CD4-positive, CD25-positive, alpha-beta regulatory T cell (primary cell): Measurements from ENCODE around the gene C11orf16. TPM values are rescaled to one million over a fixed set of nuclear protein-coding genes. Genes with fewer than 3 reads are reported as not detected.
A peak's percentile ranks its signal among the peaks of the same experiment; 100 is the strongest.
"Not testable (repeated sequence)": the region's sequence is repeated elsewhere in the genome, so short reads cannot be mapped to it uniquely, and the experiment has no call there.

Source experiments
- ATAC-seq, 2 donors: fragments of 150-1000 bp; cut with Tn5 transposase; one replicate each; pipeline ENCODE4 v1.10.0; 2021; ENCODE audit warnings: low read depth in 2 of 2, moderate number of reproducible peaks in 2 of 2, moderate library complexity in 1 of 2
- DNase-seq, 3 donors: peaks; one replicate each; pipeline versions ENCODE4 v3.0.0 to v3.0.0-alpha.2; 2012 to 2022; ENCODE audit warnings: mixed read lengths in 1 of 3
- H3K27ac ChIP-seq: one replicate; pipeline ENCODE4 v1.7.0; 2013; ENCODE audit warnings: mild to moderate bottlenecking, low read length; ENCODE audit not compliant: insufficient read depth, poor library complexity, severe bottlenecking
- H3K27me3 ChIP-seq: one replicate; pipeline ENCODE4 v1.7.0; 2013; ENCODE audit warnings: low read length; ENCODE audit not compliant: control insufficient read depth, insufficient read depth
- H3K36me3 ChIP-seq: one replicate; pipeline ENCODE4 v1.7.0; 2013; ENCODE audit warnings: mild to moderate bottlenecking, low read length, moderate library complexity; ENCODE audit not compliant: control insufficient read depth, insufficient read depth
- H3K4me1 ChIP-seq: 2 replicates; pipeline ENCODE4 v1.7.0; 2013; ENCODE audit warnings: mild to moderate bottlenecking, low read length; ENCODE audit not compliant: insufficient read depth, control insufficient read depth, poor library complexity, severe bottlenecking
- H3K4me3 ChIP-seq: one replicate; pipeline ENCODE4 v1.7.0; 2013; ENCODE audit warnings: low read depth, mild to moderate bottlenecking, low read length, moderate library complexity
- H3K9me3 ChIP-seq, 2 experiments: 1 replicate in 1 of 2; 2 replicates in 1 of 2; pipeline ENCODE4 v1.7.0; 2013; ENCODE audit warnings: low read length in 2 of 2, mild to moderate bottlenecking in 1 of 2, moderate library complexity in 1 of 2; ENCODE audit not compliant: control insufficient read depth in 2 of 2
- H3K27ac Mint-ChIP-seq, 3 donors: one replicate each; pipeline ENCODE4 v1.8.0; 2020 to 2022; ENCODE audit warnings: mild to moderate bottlenecking in 3 of 3, mixed read lengths in 3 of 3, moderate library complexity in 2 of 3
- H3K27me3 Mint-ChIP-seq: one replicate; pipeline ENCODE4 v1.8.0; 2022; ENCODE audit warnings: mild to moderate bottlenecking, mixed read lengths
- H3K36me3 Mint-ChIP-seq: one replicate; pipeline ENCODE4 v1.8.0; 2020; ENCODE audit warnings: mixed read lengths
- H3K4me1 Mint-ChIP-seq, 4 donors: one replicate each; pipeline ENCODE4 v1.8.0; 2020 to 2022; ENCODE audit warnings: mixed read lengths in 4 of 4, mild to moderate bottlenecking in 1 of 4
- H3K4me3 Mint-ChIP-seq, 4 donors: one replicate each; pipeline ENCODE4 v1.8.0; 2020 to 2022; ENCODE audit warnings: mild to moderate bottlenecking in 4 of 4, mixed read lengths in 4 of 4, moderate library complexity in 3 of 4
- H3K9me3 Mint-ChIP-seq, 7 donors: one replicate each; pipeline ENCODE4 v1.8.0; 2020 to 2022; ENCODE audit warnings: mixed read lengths in 7 of 7, mild to moderate bottlenecking in 3 of 7, moderate library complexity in 2 of 7
- polyA plus RNA-seq, 4 donors: library from polyadenylated mRNA; unstranded; fragments of 300-500 nt; fragmentation: Illumina TruSeq; gene quantifications; one replicate each; pipeline ENCODE4 v1.2.3, GENCODE V29; 2021
- total RNA-seq: library from RNA; stranded (reverse); gene quantifications from one replicate; pipeline ENCODE4 v1.2.3, GENCODE V29; 2022

The C11orf16 gene
- not detected for total RNA-seq
- polyA plus RNA-seq, result under 1 TPM in 1 of 4 donors, not detected in 3; 0.09 TPM

GRCh38 chr11:8932564-8933180 lies at the start of gene C11orf16:
C11orf16 (minus strand) TSS chr11:8932947; CDS start chr11:8932308, 639 bp downstream.
- Mint-ChIP-seq H3K27me3 (no peaks in the 10 kb centered on the region), H3K4me1 (no peaks in the 10 kb centered on the region), H3K9me3 (no peaks in the 10 kb centered on the region), H3K4me3 (no peak within 1 kb of the TSS), H3K27ac (peak within 1 kb of the TSS in 1 of 3 donors; percentile 4), H3K36me3 (no peaks in the 10 kb centered on the region)
- Histone ChIP-seq H3K36me3 (no peaks in the 10 kb centered on the region), H3K4me3 (no peak within 1 kb of the TSS), H3K4me1 (no peaks in the 10 kb centered on the region), H3K27ac (no peak within 1 kb of the TSS), H3K9me3 (no peaks in the 10 kb centered on the region), H3K27me3 (no peaks in the 10 kb centered on the region)
- DNase-seq (no peak), ATAC-seq (no peak)

GRCh38 chr11:8980485-8980884 lies 47.7 kb upstream of the C11orf16 start:
- Histone ChIP-seq H3K27me3 (no peaks in the 10 kb centered on the region), H3K4me1 (no peaks in the 10 kb centered on the region), H3K9me3 (no peaks in the 10 kb centered on the region), H3K4me3 (no peak overlapping the region), H3K36me3 (no peaks in the 10 kb centered on the region), H3K27ac (no peak overlapping the region)
- DNase-seq (no peak), ATAC-seq (no peak)
- Mint-ChIP-seq H3K4me3 (no peak overlapping the region), H3K27me3 (no peaks in the 10 kb centered on the region), H3K9me3 (no peaks in the 10 kb centered on the region), H3K4me1 (no peaks in the 10 kb centered on the region), H3K27ac (no peak overlapping the region), H3K36me3 (no peaks in the 10 kb centered on the region)

DNA sequence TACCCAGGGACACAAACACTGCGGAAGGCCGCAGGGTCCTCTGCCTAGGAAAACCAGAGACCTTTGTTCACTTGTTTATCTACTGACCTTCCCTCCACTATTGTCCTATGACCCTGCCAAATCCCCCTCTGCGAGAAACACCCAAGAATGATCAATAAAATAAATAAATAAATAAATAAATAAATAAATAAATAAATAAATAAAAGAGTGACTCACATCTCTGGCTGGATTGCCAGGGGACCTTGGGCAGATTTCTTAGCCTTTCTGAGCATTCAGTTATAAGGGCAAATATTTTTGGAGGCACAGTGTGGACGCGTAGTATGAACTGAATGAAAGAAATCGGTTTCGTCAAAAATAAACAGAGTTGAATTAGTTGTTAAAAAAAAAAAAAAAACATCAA lies 46.6 kb upstream of the C11orf16 start:
- H3K9me3 ChIP-seq, H3K27me3 Mint-ChIP-seq, DNase-seq, H3K4me1 Mint-ChIP-seq, H3K4me1 ChIP-seq, H3K27ac Mint-ChIP-seq, H3K36me3 Mint-ChIP-seq, H3K27ac ChIP-seq, H3K36me3 ChIP-seq, H3K4me3 Mint-ChIP-seq, H3K9me3 Mint-ChIP-seq, H3K27me3 ChIP-seq, ATAC-seq, H3K4me3 ChIP-seq: not testable (repeated sequence)

- Histone ChIP-seq H3K4me3 (no peak overlapping the region), H3K27ac (no peak overlapping the region), H3K27me3 (no peaks in the 10 kb centered on the region), H3K4me1 (no peaks in the 10 kb centered on the region), H3K36me3 (no peaks in the 10 kb centered on the region), H3K9me3 (no peaks in the 10 kb centered on the region)
- Mint-ChIP-seq H3K27me3 (no peaks in the 10 kb centered on the region), H3K4me1 (peaks cover 0 to 5% (median 0%) of the 10 kb centered on the region in 4 donors), H3K9me3 (no peaks in the 10 kb centered on the region), H3K36me3 (no peaks in the 10 kb centered on the region), H3K27ac (no peak overlapping the region), H3K4me3 (no peak overlapping the region)
- ATAC-seq (no peak), DNase-seq (no peak)
Measured at GRCh38 chr11:8973121-8973520, 40.4 kb upstream of the C11orf16 start.

DNA sequence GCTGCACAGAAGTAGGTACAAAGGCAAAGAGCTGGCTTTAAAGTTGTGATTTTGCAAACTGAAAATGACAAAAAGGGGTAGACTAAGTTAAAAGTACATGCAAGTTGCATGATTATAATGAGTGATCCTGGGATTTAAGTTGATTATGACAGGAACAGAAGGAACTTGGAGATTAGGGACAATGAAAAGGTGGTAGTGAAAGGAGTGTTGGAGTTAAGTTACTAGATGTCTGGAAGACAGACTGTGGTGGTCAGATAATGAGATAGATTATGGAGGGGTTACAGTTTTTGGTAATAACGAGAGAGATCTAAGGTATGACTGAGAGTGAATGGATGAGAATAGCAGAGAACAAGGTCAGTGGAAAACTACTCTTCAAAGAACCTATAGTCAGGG lies 39.2 kb upstream of the C11orf16 start:
- H3K27me3 Mint-ChIP-seq, result no peaks in the 10 kb centered on the region
- H3K27ac Mint-ChIP-seq, result no peak overlapping the region
- no peak for ATAC-seq
- no peaks in the 10 kb centered on the region for H3K9me3 Mint-ChIP-seq
- H3K4me3 ChIP-seq, result no peak overlapping the region
- no peaks in the 10 kb centered on the region for H3K36me3 ChIP-seq
- H3K36me3 Mint-ChIP-seq, result peaks cover 3% of the 10 kb centered on the region
- H3K27me3 ChIP-seq, result no peaks in the 10 kb centered on the region
- peaks cover 0 to 5% (median 0%) of the 10 kb centered on the region in 4 donors for H3K4me1 Mint-ChIP-seq
- no peak for DNase-seq
- H3K9me3 ChIP-seq, result no peaks in the 10 kb centered on the region
- H3K4me3 Mint-ChIP-seq, result no peak overlapping the region
- no peak overlapping the region for H3K27ac ChIP-seq
- no peaks in the 10 kb centered on the region for H3K4me1 ChIP-seq

- Histone ChIP-seq H3K9me3 (no peaks in the 10 kb centered on the region), H3K27me3 (no peaks in the 10 kb centered on the region), H3K4me1 (no peaks in the 10 kb centered on the region), H3K27ac (no peak overlapping the region), H3K36me3 (no peaks in the 10 kb centered on the region), H3K4me3 (no peak overlapping the region)
- H3K27ac Mint-ChIP-seq, result no peak overlapping the region
- no peak overlapping the region for H3K4me3 Mint-ChIP-seq
- H3K9me3 Mint-ChIP-seq, result no peaks in the 10 kb centered on the region
- no peak for ATAC-seq
- no peaks in the 10 kb centered on the region for H3K27me3 Mint-ChIP-seq
- H3K36me3 Mint-ChIP-seq, result peaks cover 3% of the 10 kb centered on the region
- no peak for DNase-seq
- peaks cover 0 to 5% (median under 1%) of the 10 kb centered on the region in 4 donors for H3K4me1 Mint-ChIP-seq
Measured at GRCh38 chr11:8971196-8971923, 38.6 kb upstream of the C11orf16 start.

DNA sequence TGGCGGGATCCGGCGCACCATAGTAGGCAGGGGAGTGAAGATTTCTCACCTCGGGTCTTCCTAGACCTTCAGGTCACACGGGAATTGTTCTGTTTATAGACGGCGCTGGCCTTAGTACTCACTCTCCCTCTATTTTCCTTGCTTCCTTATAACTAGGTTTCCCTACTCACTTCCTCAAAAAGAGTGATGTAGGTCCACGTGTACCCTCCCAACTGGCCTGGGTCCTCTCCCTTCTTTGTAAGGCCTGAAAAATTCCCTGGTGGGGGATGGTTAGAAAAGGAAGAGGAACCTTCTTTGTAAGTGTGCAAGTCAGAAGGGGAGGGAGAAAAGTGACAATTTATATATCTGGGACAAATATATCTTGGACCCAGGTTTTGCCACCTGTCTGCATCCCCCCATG lies 34.4 kb upstream of the C11orf16 start:
- peaks cover 24% of the 10 kb centered on the region for H3K4me1 ChIP-seq
- H3K27ac ChIP-seq, result no peak overlapping the region
- H3K36me3 Mint-ChIP-seq, result peaks cover 3% of the 10 kb centered on the region
- peaks cover 10 to 26% (median 13%) of the 10 kb centered on the region in 4 donors for H3K4me1 Mint-ChIP-seq
- no peaks in the 10 kb centered on the region for H3K27me3 ChIP-seq
- ATAC-seq (no peak), DNase-seq (no peak)
- no peaks in the 10 kb centered on the region for H3K36me3 ChIP-seq
- H3K27me3 Mint-ChIP-seq, result no peaks in the 10 kb centered on the region
- peak overlapping the region in 2 of 4 donors; percentile 90 to 97 for H3K4me3 Mint-ChIP-seq
- H3K27ac Mint-ChIP-seq, result peak overlapping the region in 1 of 3 donors; percentile 12
- H3K9me3 Mint-ChIP-seq, result no peaks in the 10 kb centered on the region
- H3K9me3 ChIP-seq, result no peaks in the 10 kb centered on the region
- no peak overlapping the region for H3K4me3 ChIP-seq
